Measurements from ENCODE around the gene DCLK2.

DNA sequence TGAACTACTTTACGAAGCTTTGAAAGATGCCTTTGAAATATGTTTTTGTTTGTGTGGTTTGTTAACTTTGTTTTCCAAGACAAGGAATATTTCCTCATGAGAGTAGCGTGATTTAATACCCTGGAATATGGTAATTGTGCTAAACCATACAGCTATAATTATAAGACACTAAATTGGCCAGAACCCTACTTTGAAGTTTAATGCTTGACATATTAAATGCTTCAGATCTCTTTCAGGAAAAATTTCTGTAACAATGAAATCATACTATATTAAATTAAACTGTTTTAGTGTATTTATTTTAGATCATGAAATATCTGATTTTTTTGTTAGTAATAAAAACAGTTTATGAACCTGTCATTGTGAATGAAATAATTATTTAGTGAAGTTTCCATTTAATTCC is 63.5 kb downstream of the DCLK2 start:
- TF ChIP-seq, protein P1, sequence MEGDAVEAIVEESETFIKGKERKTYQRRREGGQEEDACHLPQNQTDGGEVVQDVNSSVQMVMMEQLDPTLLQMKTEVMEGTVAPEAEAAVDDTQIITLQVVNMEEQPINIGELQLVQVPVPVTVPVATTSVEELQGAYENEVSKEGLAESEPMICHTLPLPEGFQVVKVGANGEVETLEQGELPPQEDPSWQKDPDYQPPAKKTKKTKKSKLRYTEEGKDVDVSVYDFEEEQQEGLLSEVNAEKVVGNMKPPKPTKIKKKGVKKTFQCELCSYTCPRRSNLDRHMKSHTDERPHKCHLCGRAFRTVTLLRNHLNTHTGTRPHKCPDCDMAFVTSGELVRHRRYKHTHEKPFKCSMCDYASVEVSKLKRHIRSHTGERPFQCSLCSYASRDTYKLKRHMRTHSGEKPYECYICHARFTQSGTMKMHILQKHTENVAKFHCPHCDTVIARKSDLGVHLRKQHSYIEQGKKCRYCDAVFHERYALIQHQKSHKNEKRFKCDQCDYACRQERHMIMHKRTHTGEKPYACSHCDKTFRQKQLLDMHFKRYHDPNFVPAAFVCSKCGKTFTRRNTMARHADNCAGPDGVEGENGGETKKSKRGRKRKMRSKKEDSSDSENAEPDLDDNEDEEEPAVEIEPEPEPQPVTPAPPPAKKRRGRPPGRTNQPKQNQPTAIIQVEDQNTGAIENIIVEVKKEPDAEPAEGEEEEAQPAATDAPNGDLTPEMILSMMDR (IDR thresholded peaks at IDR 0.05; ENCODE audit: low read length): no peak
- no peak for TF ChIP-seq EZH2 (IDR thresholded peaks at IDR 0.05; ENCODE audit: borderline replicate concordance, low read length)

Data from OCI-LY1 (cell line).